Epidermal melanocyte (primary cell): Measurements from ENCODE around the gene UNC119.

Experiments
- DNase-seq: peaks from one replicate; pipeline ENCODE4 v3.0.0; 2011; ENCODE audit warnings: low spot score; ENCODE audit not compliant: insufficient read length

The UNC119 gene

GRCh38 chr17:28544402-28545140, 7.9 kb downstream of the UNC119 start:
- DNase-seq, result no peak

GRCh38 chr17:28541439-28541838, 11.0 kb downstream of the UNC119 start:
- DNase-seq, result no peak

GRCh38 chr17:28540231-28540630, 12.2 kb downstream of the UNC119 start:
- no peak for DNase-seq

GRCh38 chr17:28538296-28538895, 14.0 kb downstream of the UNC119 start:
- no peak for DNase-seq

- DNase-seq, result no peak
Observed at GRCh38 chr17:28537219-28537610, 15.2 kb downstream of the UNC119 start.

- no peak for DNase-seq
Observed at GRCh38 chr17:28536532-28537218, 15.7 kb downstream of the UNC119 start.

- no peak for DNase-seq
Observed at GRCh38 chr17:28534740-28535375, 17.6 kb downstream of the UNC119 start.

GRCh38 chr17:28533091-28533807, 19.2 kb downstream of the UNC119 start:
- no peak for DNase-seq

GRCh38 chr17:28532050-28532960, 20.1 kb downstream of the UNC119 start:
- no peak for DNase-seq

GRCh38 chr17:28530926-28531325, 21.5 kb downstream of the UNC119 start:
- no peak for DNase-seq

- DNase-seq, result no peak
Observed at GRCh38 chr17:28530250-28530649, 22.2 kb downstream of the UNC119 start.

- no peak for DNase-seq
Observed at GRCh38 chr17:28529013-28529400, 23.4 kb downstream of the UNC119 start.

- no peak for DNase-seq
Observed at GRCh38 chr17:28528327-28529012, 24.0 kb downstream of the UNC119 start.

GRCh38 chr17:28527859-28528258, 24.6 kb downstream of the UNC119 start:
- no peak for DNase-seq

GRCh38 chr17:28527181-28527681, 25.2 kb downstream of the UNC119 start:
- no peak for DNase-seq

- DNase-seq, result no peak
Observed at GRCh38 chr17:28526381-28526780, 26.0 kb downstream of the UNC119 start.

GRCh38 chr17:28524476-28525424, 27.7 kb downstream of the UNC119 start:
- DNase-seq, result no peak

- no peak for DNase-seq
Observed at GRCh38 chr17:28523876-28524275, 28.5 kb downstream of the UNC119 start.
